Sciatic nerve (tissue), 2 donors: Measurements from ENCODE around the gene HIP1R. TPM values are rescaled to one million over a fixed set of nuclear protein-coding genes. Genes with fewer than 3 reads are reported as not detected.
"Not testable (repeated sequence)": the region's sequence is repeated elsewhere in the genome, so short reads cannot be mapped to it uniquely, and the experiment has no call there.

Experiments
- ATAC-seq: fragments of 200-7000 bp; cut with Tn5 transposase; one replicate; pipeline ENCODE4 v1.9.1; 2020; ENCODE audit warnings: mild to moderate bottlenecking, moderate library complexity
- DNase-seq: peaks from one replicate; pipeline ENCODE4 v3.0.0-alpha.2; 2020; ENCODE audit warnings: low spot score
- intact Hi-C: fragments of 100-400 bp; cut with DNase I; formaldehyde crosslinking; loops from one replicate; pipeline ENCODE4 v1.14.2; 2022
- total RNA-seq: library from RNA; stranded (reverse); fragmentation: NEBNext Ultra II Directional; extraction: Animal tissue kit (Norgen Biotek cat#: 25700); gene quantifications from one replicate; pipeline ENCODE4 v1.2.1, GENCODE V29; 2021
- donor health status: DM: no; HTN: no; CAD: no.
- donor health status: DM: no; HTN: no; CAD: no.

HIP1R gene
- total RNA-seq, 1 donor from 2014 or later = 14.3 TPM

DNA sequence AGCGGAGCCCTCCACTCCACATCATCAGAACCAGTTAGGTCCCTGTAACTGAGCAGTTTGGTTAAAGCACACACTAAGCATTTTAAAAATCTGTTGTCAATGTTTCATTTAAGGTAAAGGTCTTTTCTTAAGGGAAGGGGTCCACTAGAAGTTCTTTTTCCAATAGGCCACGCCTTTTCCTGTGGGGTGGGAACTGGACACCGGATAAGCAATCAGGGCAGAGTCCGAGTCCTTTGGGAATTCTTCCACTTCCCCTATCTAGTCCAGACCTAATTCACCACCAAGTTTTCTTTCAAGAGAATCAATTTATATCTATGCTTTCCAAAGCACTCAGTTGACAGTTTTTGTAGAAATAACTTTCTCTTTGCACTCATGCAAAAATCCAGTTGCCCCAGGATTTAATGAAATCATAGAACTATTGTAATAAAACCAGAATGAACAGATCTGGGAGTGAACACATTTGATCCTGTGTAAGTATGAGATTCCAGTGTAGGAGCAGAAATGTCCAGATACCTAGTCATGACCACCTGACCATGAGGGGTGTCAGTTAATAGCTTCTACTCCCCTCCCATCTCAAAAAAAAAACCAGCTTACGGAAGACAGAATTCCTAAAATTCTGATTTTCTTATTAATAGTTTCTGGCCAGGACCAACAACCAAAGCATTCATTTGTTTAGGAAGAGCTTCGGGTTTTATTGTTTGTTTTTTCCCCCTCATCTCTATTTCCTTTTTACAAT lies 49.0 kb downstream of the HIP1R start:
- DNase-seq (no peak), ATAC-seq (no peak)
- intact Hi-C loops = loop anchor here (5.0 kb wide), 1 partner anchor 63 kb away; no protein-coding TSS in a partner anchor

DNA sequence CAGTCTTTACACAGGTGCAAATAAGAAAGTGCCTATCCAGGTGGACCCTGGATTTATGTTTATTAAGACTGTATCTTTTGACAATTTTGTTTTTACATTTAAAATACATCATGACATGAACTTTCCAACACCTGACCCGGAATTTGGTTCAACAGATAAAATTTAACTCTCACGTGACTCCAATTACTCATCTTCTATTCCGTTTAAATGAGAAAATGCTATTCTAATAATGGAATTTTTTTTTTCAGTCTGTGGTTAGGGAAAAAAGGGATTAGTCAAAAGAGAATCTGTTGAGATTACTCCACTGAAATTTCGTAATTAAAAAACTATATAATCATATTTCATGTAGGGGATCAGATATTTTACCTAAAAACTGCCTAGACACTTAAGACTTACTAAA lies 49.6 kb downstream of the HIP1R start:
- intact Hi-C loops = loop anchor here (5.0 kb wide), 1 partner anchor 62 kb away; no protein-coding TSS in a partner anchor
- DNase-seq = no peak
- ATAC-seq = no peak

- intact Hi-C loops = no loop called here
- DNase-seq (no peak), ATAC-seq (no peak)
Measured at GRCh38 chr12:122886161-122886560, 50.9 kb downstream of the HIP1R start.

DNA sequence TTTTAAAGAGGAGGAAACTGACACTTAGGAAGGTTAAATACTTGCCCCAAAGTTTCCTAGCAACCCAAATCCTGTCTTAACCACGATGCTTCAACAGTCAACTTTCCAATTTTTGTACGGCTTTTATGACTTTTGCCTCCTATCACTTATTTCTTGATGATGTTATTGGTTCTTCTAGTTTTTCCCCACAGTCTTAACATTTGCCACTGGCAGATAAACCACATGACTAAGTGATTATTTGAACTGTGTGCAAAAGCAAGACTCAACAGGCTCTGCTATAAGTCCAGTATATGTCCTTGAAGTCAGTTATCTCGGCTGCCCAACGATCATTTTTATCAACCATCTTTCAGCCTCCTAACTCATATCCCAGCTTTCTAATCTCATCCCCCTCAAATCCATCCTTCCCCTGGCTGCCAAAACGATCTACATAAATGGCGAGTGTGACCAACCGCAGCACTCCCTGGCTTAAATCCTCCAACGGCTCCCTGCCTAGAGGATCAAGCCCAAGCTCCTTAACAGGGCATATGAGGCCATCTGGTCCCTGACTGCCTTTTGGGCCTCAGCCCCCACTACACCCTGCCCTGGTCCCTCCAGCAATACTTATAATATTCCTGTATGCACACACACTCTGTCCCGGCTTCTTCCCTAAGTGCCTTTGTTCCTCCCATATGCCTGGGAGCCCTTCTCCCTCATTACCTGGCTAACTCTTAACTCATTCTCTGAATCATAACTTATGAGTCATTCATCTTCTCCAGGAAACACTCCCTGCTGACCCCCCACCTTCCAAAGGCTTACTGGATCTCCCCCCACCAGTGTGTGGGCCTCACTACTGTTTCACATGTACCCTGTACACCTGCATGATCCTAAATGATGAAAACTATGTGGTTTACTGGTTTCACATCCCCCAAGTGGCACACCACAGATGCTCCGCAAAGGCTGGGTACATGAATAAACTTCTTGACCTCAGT lies 51.9 kb downstream of the HIP1R start:
- ATAC-seq (no peak), DNase-seq (no peak)
- intact Hi-C loops = no loop called here

GRCh38 chr12:122887819-122888212 lies 52.6 kb downstream of the HIP1R start:
- ATAC-seq = no peak
- intact Hi-C loops = no loop called here
- DNase-seq = no peak

DNA sequence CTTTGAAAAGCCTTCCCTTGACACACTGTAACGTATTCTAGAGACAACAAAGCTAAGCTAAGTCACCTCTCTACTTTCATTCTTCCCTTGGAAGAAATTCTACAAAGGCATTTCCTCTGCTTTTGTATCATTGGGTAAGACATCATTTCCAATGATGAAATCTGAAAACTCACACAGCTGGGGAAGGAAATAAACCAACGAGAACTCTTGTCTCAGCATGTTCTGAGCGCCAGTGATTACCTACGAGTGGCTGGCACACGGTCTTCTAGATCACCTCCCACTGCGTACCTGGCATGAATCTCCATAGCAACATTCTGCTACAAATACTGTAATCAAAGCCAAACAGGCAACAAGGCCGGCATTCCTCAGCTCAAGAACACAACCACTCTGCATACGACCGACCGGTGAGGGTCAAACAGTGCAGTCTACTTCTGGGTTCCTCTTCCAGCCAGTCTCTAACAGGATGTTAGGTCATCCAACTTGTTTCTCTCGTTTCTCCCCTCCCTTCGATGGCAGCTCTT lies 53.0 kb downstream of the HIP1R start:
- ATAC-seq (peak; percentile 80), DNase-seq (no peak)
- intact Hi-C loops = no loop called here

GRCh38 chr12:122889761-122890520 lies 54.7 kb downstream of the HIP1R start:
- no peak for DNase-seq
- ATAC-seq = no peak
- intact Hi-C loops = no loop called here

- intact Hi-C loops = no loop called here
- no peak for DNase-seq
Measured at GRCh38 chr12:122891661-122892525, 56.6 kb downstream of the HIP1R start.

GRCh38 chr12:122892724-122893123 lies 57.5 kb downstream of the HIP1R start:
- DNase-seq, intact Hi-C loops, ATAC-seq: not testable (repeated sequence)

More at GRCh38 chr12:122891661-122892525, 56.6 kb downstream of the HIP1R start:
- no peak for ATAC-seq

DNA sequence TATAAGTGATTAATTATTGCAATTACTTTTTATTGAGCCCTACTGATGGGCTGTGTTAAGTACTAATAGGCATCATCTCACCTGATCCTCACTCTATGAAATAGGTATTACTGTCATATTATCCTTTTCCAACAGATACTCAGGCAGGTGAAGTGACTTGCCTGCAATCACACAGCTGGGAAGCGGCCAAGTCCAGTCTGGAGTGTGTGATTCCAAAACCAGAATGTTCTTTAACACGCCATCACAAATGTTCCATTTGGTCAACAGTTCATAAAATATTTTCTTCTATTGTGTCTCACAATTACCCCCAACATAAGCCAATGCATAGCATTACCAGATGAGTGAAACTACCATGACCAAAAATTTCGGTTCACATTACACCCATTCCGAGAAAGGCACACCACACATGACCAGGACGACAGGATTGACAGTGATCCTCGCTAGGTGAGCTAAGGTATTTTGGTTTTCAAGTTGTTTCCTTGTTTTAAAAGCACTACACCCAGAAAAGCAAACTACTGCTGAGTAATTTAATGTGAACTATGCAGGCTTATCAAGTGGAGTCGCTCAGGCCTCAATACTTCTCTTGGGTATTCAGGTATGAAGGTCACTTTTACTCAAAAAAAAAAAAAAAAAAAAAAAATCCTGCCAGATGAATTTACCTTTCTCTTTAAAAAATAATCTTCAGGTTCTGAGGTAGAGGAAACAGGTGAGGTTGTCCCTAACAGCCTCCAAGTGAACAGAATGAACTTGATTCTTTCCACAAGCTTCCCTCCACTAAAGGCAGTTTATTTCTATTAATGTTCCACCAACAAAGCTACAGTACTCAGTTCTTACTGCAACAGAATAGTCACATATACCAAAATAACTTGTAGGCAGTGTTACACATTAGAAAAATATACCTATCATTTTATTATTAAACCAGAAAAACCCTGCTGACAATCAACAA lies 58.2 kb downstream of the HIP1R start:
- DNase-seq (no peak), ATAC-seq (no peak)
- intact Hi-C loops = no loop called here

- ATAC-seq (peak; percentile 1), DNase-seq (no peak)
- intact Hi-C loops = no loop called here
Measured at GRCh38 chr12:122894193-122895121, 59.2 kb downstream of the HIP1R start.

DNA sequence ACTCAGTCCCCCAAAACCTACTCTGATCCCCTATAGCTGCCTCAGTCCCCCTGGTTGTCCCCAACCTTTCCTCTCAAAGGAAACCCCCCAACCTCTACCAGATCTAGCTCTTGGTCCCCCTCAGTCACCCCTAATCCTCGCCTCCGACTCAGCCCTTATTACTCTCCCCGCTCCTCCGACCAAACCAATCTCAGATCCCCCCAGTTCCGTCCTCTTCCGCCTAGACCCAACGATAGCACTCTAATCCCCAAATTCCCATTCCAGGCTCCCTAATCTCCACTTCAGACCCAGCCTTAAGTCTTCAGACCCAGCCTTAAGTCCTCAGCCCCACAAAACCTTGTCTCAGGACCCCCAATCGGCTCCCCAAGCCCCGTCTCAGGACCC lies 60.1 kb downstream of the HIP1R start:
- intact Hi-C loops = no loop called here
- peak; percentile 31 for ATAC-seq
- DNase-seq = no peak

DNA sequence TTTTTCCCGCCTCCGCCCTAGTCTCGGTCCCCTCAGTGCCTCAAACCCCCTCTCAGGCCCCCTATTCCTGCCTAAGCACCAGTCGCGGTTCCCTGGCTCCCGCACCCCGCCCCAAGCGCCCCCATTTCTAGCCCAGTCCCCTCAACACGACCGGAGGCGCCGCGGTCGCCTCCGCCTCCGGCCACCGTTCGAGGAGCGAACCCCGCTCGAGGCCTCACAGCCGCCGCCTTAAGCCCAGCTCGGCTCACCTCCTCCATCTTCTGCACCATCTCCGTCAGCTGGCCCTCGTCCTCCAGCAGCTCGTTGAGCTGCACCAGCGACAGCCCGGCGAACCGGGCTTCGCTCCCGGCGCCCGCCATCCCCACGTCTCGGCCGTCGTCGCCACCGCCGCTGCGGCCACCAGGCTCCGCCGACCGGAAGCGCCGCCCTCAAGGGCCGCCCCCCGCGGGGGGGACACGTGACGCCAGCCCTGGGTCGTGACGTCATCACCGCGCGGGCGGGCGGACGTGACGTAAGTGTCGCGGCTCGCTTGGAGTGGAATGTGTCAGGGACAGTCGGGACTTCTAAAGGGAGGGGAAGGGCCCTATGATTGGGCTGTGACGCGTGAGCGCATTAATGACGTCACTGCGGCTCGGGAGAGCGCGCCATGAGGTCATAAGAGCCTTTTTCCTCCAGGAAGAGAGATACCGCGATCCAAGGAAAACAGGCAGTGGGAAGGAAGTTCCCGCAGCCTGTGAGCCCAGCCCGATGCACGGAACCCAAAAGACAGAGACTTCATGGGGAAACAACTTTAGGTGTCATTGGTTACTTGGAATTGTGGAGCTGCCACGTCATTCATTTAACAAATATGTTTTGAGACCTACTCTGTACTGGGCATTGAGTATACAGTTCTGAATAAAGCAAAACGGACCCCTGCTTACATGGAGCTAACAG lies 60.7 kb downstream of the HIP1R start, which contains the start of gene VPS37B:
VPS37B (minus strand) TSS at position 421 of the 933 bp plus-strand sequence; CDS start at position 359, 62 bp downstream.
- intact Hi-C loops = no loop called here
- peak; percentile 92 for DNase-seq
- ATAC-seq = peak; percentile 86

GRCh38 chr12:122896662-122897061 lies 61.4 kb downstream of the HIP1R start:
- DNase-seq (no peak), ATAC-seq (no peak)
- intact Hi-C loops = no loop called here

DNA sequence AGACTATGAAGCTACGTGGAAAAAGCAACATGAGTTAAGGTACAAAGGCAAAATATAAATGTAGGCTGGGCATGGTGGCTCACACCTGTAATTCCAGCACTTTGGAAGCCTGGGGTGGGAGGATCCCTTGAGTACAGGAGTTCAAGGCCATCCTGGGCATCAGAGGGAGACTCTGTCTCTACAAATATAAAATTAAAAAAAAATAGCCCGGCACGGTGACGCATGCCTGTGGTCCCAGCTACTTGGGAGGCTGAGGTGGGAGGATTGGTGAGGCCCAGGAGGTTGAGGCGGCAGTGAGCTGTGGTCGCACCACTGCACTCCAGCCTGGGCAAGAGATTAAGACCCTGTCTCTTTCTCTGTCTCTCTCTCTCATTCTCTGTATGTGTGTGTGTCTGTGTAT lies 64.6 kb downstream of the HIP1R start:
- ATAC-seq (no peak), DNase-seq (no peak)
- intact Hi-C loops = no loop called here
